PFSK-1 (cell line): ENCODE measurements around the gene GFY.

Source experiments
- FOXP2 ChIP-seq: optimal IDR thresholded peaks from 2 replicates; pipeline ENCODE3; 2011; ENCODE audit warnings: borderline replicate concordance, control low read depth, inconsistent platforms; ENCODE audit not compliant: insufficient read depth; ENCODE audit errors: extremely low read length, extremely low read depth
- POLR2AphosphoS5 ChIP-seq: IDR thresholded peaks from 2 replicates; pipeline ENCODE4 v1.6.1; 2012; ENCODE audit warnings: low read depth, mild to moderate bottlenecking, control low read depth, low read length, moderate library complexity
- REST ChIP-seq, 2 experiments: IDR thresholded peaks; 2 replicates each; pipeline versions ENCODE4 v1.6.1 to v1.8.0; 2011 to 2012; ENCODE audit warnings: low read depth in 2 of 2, low read length in 2 of 2, control low read depth in 1 of 2, inconsistent platforms in 1 of 2, mild to moderate bottlenecking in 1 of 2, moderate library complexity in 1 of 2; ENCODE audit not compliant: insufficient read depth in 1 of 2
- SIN3A ChIP-seq: IDR thresholded peaks from 2 replicates; pipeline ENCODE4 v1.6.1; 2012; ENCODE audit warnings: mild to moderate bottlenecking, low read length, moderate library complexity, borderline replicate concordance; ENCODE audit not compliant: insufficient read depth
- TAF1 ChIP-seq: IDR thresholded peaks from 2 replicates; pipeline ENCODE4 v1.6.1; 2012; ENCODE audit warnings: low read length, control low read depth, borderline replicate concordance; ENCODE audit not compliant: insufficient read depth

Gene GFY

GRCh38 chr19:49408816-49409440 lies 16.3 kb upstream of the GFY start:
- TF ChIP-seq TAF1 = no peak
- TF ChIP-seq POLR2AphosphoS5 = no peak
- no peak for TF ChIP-seq REST (IDR thresholded peaks at IDR 0.05; ENCODE audit: insufficient read depth in 1 of 2, low read depth in 2 of 2, low read length in 2 of 2)
- TF ChIP-seq FOXP2 = no peak
- TF ChIP-seq SIN3A = no peak

GRCh38 chr19:49409441-49410029 lies 15.7 kb upstream of the GFY start:
- TF ChIP-seq FOXP2 = no peak
- TF ChIP-seq TAF1 = no peak
- no peak for TF ChIP-seq REST (IDR thresholded peaks at IDR 0.05; ENCODE audit: insufficient read depth in 1 of 2, low read depth in 2 of 2, low read length in 2 of 2)
- TF ChIP-seq SIN3A = no peak
- TF ChIP-seq POLR2AphosphoS5 = no peak

- TF ChIP-seq POLR2AphosphoS5 = no peak
- TF ChIP-seq FOXP2 = no peak
- no peak for TF ChIP-seq TAF1
- no peak for TF ChIP-seq SIN3A
- no peak for TF ChIP-seq REST (IDR thresholded peaks at IDR 0.05; ENCODE audit: insufficient read depth in 1 of 2, low read depth in 2 of 2, low read length in 2 of 2)
Observed at GRCh38 chr19:49411681-49412326, 13.4 kb upstream of the GFY start.

GRCh38 chr19:49413348-49413747 lies 11.8 kb upstream of the GFY start:
- TF ChIP-seq FOXP2 (no peak), REST (IDR thresholded peaks at IDR 0.05; ENCODE audit: insufficient read depth in 1 of 2, low read depth in 2 of 2, low read length in 2 of 2) (no peak), SIN3A (no peak), TAF1 (no peak), POLR2AphosphoS5 (no peak)
